HFF-Myc (cell line): ENCODE data around the gene MAST4.

Experiments used
- DNase-seq: peaks from one replicate; pipeline ENCODE4 v3.0.0-alpha.2; 2011; ENCODE audit warnings: low read depth; ENCODE audit errors: extremely low read depth
- H3K4me3 ChIP-seq: replicated peaks from 2 replicates; pipeline ENCODE4 v1.5.1; 2011; ENCODE audit warnings: low read depth, mild to moderate bottlenecking, control low read depth, low read length
- TF ChIP-seq, protein P1 (sequence below): IDR thresholded peaks from 2 replicates; pipeline ENCODE4 v1.5.1; 2012; ENCODE audit warnings: mild to moderate bottlenecking, low read depth, low read length, control low read depth; ENCODE audit errors: missing control alignments

The MAST4 gene

GRCh38 chr5:66652818-66653217, 56.6 kb downstream of the MAST4 start:
- DNase-seq: no peak
- TF ChIP-seq, protein P1, sequence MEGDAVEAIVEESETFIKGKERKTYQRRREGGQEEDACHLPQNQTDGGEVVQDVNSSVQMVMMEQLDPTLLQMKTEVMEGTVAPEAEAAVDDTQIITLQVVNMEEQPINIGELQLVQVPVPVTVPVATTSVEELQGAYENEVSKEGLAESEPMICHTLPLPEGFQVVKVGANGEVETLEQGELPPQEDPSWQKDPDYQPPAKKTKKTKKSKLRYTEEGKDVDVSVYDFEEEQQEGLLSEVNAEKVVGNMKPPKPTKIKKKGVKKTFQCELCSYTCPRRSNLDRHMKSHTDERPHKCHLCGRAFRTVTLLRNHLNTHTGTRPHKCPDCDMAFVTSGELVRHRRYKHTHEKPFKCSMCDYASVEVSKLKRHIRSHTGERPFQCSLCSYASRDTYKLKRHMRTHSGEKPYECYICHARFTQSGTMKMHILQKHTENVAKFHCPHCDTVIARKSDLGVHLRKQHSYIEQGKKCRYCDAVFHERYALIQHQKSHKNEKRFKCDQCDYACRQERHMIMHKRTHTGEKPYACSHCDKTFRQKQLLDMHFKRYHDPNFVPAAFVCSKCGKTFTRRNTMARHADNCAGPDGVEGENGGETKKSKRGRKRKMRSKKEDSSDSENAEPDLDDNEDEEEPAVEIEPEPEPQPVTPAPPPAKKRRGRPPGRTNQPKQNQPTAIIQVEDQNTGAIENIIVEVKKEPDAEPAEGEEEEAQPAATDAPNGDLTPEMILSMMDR: no peak
- H3K4me3 ChIP-seq: no peak overlapping the region

DNA sequence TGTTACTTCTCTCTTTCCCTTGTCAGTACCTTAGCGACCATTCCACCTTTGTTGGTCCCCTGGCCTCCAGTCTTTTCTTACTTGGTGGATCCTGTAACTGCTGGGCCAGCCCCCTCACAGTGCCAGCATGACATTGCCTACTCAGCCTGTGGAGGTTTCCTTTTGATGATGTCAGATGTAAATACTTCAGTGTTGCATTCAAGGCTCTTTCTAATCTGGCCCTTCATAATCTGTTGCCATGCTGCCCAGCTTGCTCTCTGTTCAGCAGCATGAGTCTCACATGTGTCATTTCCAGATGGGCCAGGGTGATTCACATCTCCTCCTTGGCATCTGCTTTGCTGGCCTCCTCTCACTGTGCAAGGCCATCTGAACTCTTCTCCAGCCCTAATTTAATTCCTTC, 57.1 kb downstream of the MAST4 start:
- H3K4me3 ChIP-seq: no peak overlapping the region
- TF ChIP-seq, protein P1: no peak
- no peak for DNase-seq

- DNase-seq: no peak
- TF ChIP-seq, protein P1: no peak
- no peak overlapping the region for H3K4me3 ChIP-seq
Observed at GRCh38 chr5:66655395-66656324, 59.5 kb downstream of the MAST4 start.

GRCh38 chr5:66658516-66658915, 62.3 kb downstream of the MAST4 start:
- TF ChIP-seq, protein P1: no peak
- no peak for DNase-seq
- H3K4me3 ChIP-seq: no peak overlapping the region

GRCh38 chr5:66659780-66660179, 63.6 kb downstream of the MAST4 start:
- TF ChIP-seq, protein P1: no peak
- no peak for DNase-seq
- H3K4me3 ChIP-seq: no peak overlapping the region

- DNase-seq: no peak
- TF ChIP-seq, protein P1: no peak
- no peak overlapping the region for H3K4me3 ChIP-seq
Observed at GRCh38 chr5:66660396-66660795, 64.2 kb downstream of the MAST4 start.

DNA sequence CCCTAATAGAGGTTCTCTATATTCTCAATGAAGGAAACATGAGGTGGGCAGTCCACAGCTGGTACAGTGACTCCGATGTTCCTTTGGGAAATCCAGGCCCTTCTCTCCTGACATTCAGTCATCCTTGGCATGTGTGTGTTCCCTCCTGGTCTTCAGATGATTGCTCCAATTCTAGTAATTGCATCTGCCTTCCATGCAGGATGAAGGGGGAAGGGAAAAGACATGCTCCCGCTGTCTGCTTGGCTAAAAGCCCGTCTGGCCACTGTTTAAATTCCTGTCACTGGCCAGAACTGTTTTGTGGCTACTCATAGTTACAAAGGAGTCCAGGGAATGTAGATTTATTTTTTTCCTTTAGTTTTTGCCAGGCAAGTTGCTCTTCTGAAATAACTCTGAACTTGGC, 65.0 kb downstream of the MAST4 start:
- no peak for DNase-seq
- no peak overlapping the region for H3K4me3 ChIP-seq
- TF ChIP-seq, protein P1: no peak
